ENCODE results near the gene C22orf39. TPM values are rescaled to one million over a fixed set of nuclear protein-coding genes. Genes with fewer than 3 reads are reported as not detected.

Gene C22orf39
- total and polyA plus RNA-seq, 4 experiments from 2014 or later, result 40.5 to 58.3 (median 48.9) TPM

DNA sequence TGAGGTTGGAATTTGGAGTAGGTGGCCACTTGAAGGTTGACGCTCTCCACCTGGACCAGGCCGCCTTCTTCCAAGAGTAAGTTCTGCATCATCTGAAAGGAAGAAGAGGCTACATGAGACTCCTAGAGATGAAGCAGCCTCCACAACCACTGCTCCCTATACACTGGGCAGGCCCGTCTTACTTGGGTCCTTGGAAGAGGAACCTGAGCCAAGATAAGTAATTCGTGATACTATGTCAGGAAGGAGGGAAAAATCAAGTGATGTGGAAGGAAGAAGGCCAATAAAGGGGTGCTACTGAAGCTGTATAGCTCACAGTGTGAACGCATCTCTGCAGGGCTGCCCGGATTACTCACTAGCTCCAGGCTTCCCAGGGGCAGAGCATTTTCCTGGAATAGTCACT, 20.4 kb upstream of the C22orf39 start:
- Histone ChIP-seq H3K4me1 (ENCODE audit: insufficient read depth, low read length) (peaks cover 11% of the 10 kb centered on the region), H3K27me3 (ENCODE audit: insufficient read depth, low read length) (no peaks in the 10 kb centered on the region), H3K4me3 (ENCODE audit: low read length in 2 of 2) (no peak overlapping the region), H3K9me3 (ENCODE audit: control insufficient read depth in 1 of 2, low read length in 2 of 2) (no peaks in the 10 kb centered on the region), H3K27ac (ENCODE audit: low read depth, low read length) (no peak overlapping the region), H3K36me3 (ENCODE audit: insufficient read depth, low read length) (peaks cover 88% of the 10 kb centered on the region)
- CTCF ChIA-PET (ENCODE audit: partially characterized antibody), result interaction anchor here (1.5 kb wide), 1 partner anchor 14 kb away, joined by 3 read pairs; no protein-coding TSS in a partner anchor
- Mint-ChIP-seq H3K4me1 (peaks cover 0 to 13% (median 4%) of the 10 kb centered on the region in 4 donors), H3K27ac (no peak overlapping the region), H3K9me3 (no peaks in the 10 kb centered on the region), H3K27me3 (no peaks in the 10 kb centered on the region), H3K36me3 (peaks cover 57 to 88% of the 10 kb centered on the region in 2 donors), H3K4me3 (no peak overlapping the region)
- DNase-seq, result no peak
- POLR2A ChIA-PET (ENCODE audit: partially characterized antibody), result no interaction called here
- intact Hi-C loops (cut with micrococcal nuclease), result no loop called here

DNA sequence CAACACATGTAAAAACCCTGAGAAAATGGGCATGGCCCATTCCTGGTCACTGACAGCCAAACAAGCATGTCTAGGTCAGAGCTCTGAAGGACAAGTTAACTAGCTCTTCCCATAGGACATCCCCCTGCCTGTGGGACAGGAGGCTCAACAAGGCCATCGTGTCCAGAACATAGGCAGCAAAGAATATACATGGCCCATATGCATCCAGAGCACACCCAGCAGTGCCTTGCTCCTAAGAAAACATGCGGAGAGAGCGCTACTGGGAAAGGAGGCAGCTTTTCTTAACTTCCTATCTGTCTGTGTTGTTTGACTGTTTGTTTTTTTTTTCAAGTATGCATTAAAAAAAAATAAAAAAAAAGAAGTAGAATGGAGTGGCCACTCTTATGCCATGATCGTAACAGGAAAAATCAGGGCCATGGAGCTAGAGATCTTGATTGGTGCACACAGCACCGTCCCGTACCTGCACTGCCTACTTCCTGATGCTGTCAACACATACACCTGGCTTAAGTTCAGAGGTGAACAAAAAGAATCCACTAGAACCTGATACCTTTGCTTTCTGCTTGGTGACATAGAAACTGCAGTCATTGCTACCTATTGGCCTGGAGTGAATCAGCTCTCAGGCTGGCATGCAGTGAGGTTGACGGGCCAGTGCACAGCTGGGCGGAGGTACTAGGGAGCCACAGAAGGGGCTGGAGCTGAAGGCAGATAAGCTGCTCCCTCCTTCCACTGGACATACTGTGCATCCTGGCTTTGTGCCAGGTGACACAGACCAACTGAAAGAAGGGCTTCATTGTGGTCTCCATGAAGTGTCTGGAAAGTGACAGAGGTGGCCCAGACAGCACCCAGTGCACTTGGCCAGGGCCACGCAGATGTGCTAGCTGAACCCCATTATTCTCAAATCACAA, 19.6 kb upstream of the C22orf39 start:
- Mint-ChIP-seq H3K4me1 (peaks cover 0 to 13% (median 4%) of the 10 kb centered on the region in 4 donors), H3K36me3 (peaks cover 52 to 83% of the 10 kb centered on the region in 2 donors), H3K9me3 (no peaks in the 10 kb centered on the region), H3K27ac (no peak overlapping the region), H3K27me3 (no peaks in the 10 kb centered on the region), H3K4me3 (no peak overlapping the region)
- ChIA-PET CTCF (ENCODE audit: partially characterized antibody) (interaction anchor here (0.7 to 1.5 kb wide), 3 partner anchors 13 to 436 kb away, joined by 3 to 4 read pairs (median 3); no protein-coding TSS in a partner anchor), POLR2A (ENCODE audit: partially characterized antibody) (interaction anchor here (1.0 to 1.6 kb wide), 3 partner anchors 10 to 20 kb away, joined by 3 to 7 read pairs (median 5); partner anchors contain the start of genes C22orf39, CDC45 and UFD1)
- intact Hi-C loops (cut with micrococcal nuclease), result no loop called here
- Histone ChIP-seq H3K9me3 (ENCODE audit: control insufficient read depth in 1 of 2, low read length in 2 of 2) (no peaks in the 10 kb centered on the region), H3K4me1 (ENCODE audit: insufficient read depth, low read length) (peaks cover 11% of the 10 kb centered on the region), H3K36me3 (ENCODE audit: insufficient read depth, low read length) (peaks cover 84% of the 10 kb centered on the region), H3K27ac (ENCODE audit: low read depth, low read length) (no peak overlapping the region), H3K4me3 (ENCODE audit: low read length in 2 of 2) (no peak overlapping the region), H3K27me3 (ENCODE audit: insufficient read depth, low read length) (no peaks in the 10 kb centered on the region)
- DNase-seq, result no peak

DNA sequence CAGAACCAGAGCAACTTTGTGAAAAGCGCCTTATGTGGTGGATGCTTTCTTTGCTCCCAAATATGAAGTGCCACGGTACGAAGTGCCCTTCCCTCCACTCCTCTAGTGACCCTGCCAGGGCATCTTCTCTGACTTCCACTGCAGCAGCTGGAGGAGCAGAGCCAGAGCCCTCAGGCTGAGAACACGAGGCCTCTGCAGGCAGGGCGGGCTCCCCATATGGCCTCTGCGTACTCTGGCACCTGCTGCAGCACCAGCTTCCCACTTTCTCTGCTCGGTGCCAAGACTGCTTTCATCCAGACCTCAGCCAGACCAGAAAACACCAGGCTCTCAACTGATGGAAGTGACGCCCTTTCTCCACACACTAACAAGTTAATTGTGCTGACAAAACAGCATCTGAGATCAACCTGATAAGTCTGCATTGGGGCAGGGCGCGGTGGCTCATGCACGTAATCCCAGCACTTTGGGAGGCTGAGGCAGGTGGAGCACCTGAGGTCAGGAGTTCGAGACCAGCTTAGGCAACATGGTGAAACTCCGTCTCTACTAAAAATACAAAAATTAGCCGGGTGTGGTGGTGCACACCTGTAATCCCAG, 18.7 kb upstream of the C22orf39 start:
- H3K27ac Mint-ChIP-seq, result no peak overlapping the region
- no peak overlapping the region for H3K4me3 ChIP-seq (ENCODE audit: low read length in 2 of 2)
- peaks cover 43 to 81% of the 10 kb centered on the region in 2 donors for H3K36me3 Mint-ChIP-seq
- H3K27ac ChIP-seq (ENCODE audit: low read depth, low read length), result no peak overlapping the region
- no peak overlapping the region for H3K4me3 Mint-ChIP-seq
- intact Hi-C loops (cut with micrococcal nuclease), result no loop called here
- DNase-seq, result no peak
- no peaks in the 10 kb centered on the region for H3K27me3 ChIP-seq (ENCODE audit: insufficient read depth, low read length)
- no peaks in the 10 kb centered on the region for H3K9me3 ChIP-seq (ENCODE audit: control insufficient read depth in 1 of 2, low read length in 2 of 2)
- peaks cover 11% of the 10 kb centered on the region for H3K4me1 ChIP-seq (ENCODE audit: insufficient read depth, low read length)
- peaks cover 79% of the 10 kb centered on the region for H3K36me3 ChIP-seq (ENCODE audit: insufficient read depth, low read length)
- CTCF ChIA-PET (ENCODE audit: partially characterized antibody), result interaction anchor here (0.7 to 1.5 kb wide), 4 partner anchors 11 to 437 kb away, joined by 3 to 4 read pairs (median 4); no protein-coding TSS in a partner anchor
- H3K9me3 Mint-ChIP-seq, result no peaks in the 10 kb centered on the region
- POLR2A ChIA-PET (ENCODE audit: partially characterized antibody), result interaction anchor here (1.0 to 1.6 kb wide), 3 partner anchors 11 to 19 kb away, joined by 3 to 7 read pairs (median 5); partner anchors contain the start of genes C22orf39, CDC45 and UFD1
- peaks cover 0 to 13% (median 4%) of the 10 kb centered on the region in 4 donors for H3K4me1 Mint-ChIP-seq
- H3K27me3 Mint-ChIP-seq, result no peaks in the 10 kb centered on the region

DNA sequence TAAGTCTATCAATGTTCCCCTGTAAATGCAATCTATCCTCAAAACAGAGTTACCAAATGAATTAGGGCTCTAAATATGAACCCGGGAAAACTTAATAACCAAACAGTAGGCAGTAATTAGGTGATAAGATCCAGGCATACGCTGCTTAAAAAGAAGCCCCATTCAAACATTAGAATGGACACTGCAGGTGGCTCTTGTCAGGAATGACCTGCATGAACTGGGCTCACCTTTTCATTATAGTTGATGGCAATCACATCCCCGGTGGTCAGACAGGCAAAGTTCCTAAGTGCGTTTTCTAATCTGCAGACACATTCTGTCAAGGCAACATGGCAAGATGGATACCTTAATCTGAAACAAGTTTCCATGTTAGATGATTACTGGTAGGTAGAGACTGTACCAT, 17.5 kb upstream of the C22orf39 start:
- no peak overlapping the region for H3K4me3 ChIP-seq (ENCODE audit: low read length in 2 of 2)
- no peak for DNase-seq
- Mint-ChIP-seq H3K36me3 (peaks cover 38 to 80% of the 10 kb centered on the region in 2 donors), H3K9me3 (no peaks in the 10 kb centered on the region), H3K27me3 (no peaks in the 10 kb centered on the region), H3K4me3 (no peak overlapping the region), H3K27ac (peak overlapping the region in 1 of 7 donors; percentile 38), H3K4me1 (peaks cover 0 to 13% (median 4%) of the 10 kb centered on the region in 4 donors)
- peaks cover 11% of the 10 kb centered on the region for H3K4me1 ChIP-seq (ENCODE audit: insufficient read depth, low read length)
- ChIA-PET POLR2A (ENCODE audit: partially characterized antibody) (no interaction called here), CTCF (ENCODE audit: partially characterized antibody) (interaction anchor here (1.3 kb wide), 1 partner anchor 12 kb away, joined by 4 read pairs; no protein-coding TSS in a partner anchor)
- H3K36me3 ChIP-seq (ENCODE audit: insufficient read depth, low read length), result peaks cover 71% of the 10 kb centered on the region
- H3K27me3 ChIP-seq (ENCODE audit: insufficient read depth, low read length), result no peaks in the 10 kb centered on the region
- intact Hi-C loops (cut with micrococcal nuclease), result no loop called here
- H3K27ac ChIP-seq (ENCODE audit: low read depth, low read length), result no peak overlapping the region
- no peaks in the 10 kb centered on the region for H3K9me3 ChIP-seq (ENCODE audit: control insufficient read depth in 1 of 2, low read length in 2 of 2)

DNA sequence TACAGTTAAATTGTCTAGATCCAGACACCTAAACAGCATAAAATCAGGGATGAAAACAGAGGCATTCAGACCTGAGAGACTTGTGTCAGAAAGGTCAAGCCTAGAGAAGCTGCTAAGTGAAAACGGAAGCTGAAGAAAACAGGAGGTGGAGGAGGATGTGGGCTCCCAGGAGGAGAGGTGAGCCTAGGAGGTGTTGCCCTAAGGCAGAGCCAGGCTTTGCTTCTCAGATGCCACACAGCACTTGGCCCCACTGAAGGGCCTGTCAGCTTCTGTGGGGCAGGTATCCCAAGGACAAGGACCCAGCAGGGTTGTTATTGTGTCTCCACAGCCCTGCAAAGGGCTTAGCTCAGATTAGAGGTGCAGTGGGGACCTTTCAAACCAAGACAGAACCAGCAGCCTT, 17.0 kb upstream of the C22orf39 start:
- POLR2A ChIA-PET (ENCODE audit: partially characterized antibody), result no interaction called here
- no peaks in the 10 kb centered on the region for H3K9me3 Mint-ChIP-seq
- H3K27ac Mint-ChIP-seq, result peak overlapping the region in 1 of 7 donors; percentile 38

DNA sequence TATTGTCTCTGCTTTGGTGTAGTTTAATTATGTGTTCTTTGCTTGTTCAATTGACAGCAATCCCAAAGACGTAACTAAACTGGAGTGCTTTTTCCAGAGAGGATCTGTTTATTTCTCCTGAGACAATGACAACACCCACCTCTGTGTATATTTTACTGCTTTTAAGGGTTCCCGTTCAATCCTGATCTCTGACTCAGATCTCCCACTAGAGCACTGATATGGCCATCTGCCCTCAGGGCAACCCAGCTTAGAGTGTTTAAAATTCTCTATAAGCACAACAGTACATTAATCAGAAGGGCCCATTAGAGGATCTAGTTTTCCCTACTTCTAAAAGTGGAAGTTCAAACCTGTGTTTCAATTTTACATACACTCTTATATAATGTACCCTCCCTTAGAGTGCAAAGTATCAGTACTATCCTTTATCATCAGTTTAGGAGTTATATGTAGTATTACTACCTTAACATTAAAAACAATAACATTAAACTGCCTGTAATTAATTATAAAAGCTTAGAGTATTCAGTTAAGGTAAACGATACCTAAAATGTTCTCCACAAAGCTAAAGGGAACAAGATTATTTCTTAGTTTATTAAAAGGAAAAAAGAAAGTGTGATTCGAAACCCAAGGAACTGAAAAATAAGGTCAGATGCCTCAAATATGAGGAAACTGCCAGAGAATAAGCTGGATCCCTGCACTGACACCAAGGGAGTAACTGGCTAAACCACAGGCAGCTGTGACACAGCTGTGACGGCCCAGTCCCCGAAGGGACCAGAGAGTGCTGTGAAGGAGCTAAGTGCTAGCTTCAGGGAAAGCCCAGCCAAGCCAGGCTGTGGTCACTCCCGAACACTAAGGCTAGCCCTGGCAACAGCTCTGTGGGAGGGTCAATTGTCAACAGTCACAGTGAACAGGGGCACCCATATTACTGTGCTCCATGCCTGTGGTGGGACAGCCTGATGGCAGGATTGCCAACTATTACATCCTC, 16.3 kb upstream of the C22orf39 start:
- DNase-seq, result no peak
- ChIA-PET POLR2A (ENCODE audit: partially characterized antibody) (no interaction called here), CTCF (ENCODE audit: partially characterized antibody) (interaction anchor here (1.2 kb wide), 2 partner anchors 43 to 165 kb away, joined by 3 read pairs; no protein-coding TSS in a partner anchor)
- no peaks in the 10 kb centered on the region for H3K9me3 ChIP-seq (ENCODE audit: control insufficient read depth in 1 of 2, low read length in 2 of 2)
- H3K9me3 Mint-ChIP-seq, result no peaks in the 10 kb centered on the region
- no peaks in the 10 kb centered on the region for H3K27me3 Mint-ChIP-seq
- no peaks in the 10 kb centered on the region for H3K27me3 ChIP-seq (ENCODE audit: insufficient read depth, low read length)
- H3K4me3 Mint-ChIP-seq, result no peak overlapping the region
- H3K27ac ChIP-seq (ENCODE audit: low read depth, low read length), result no peak overlapping the region
- peak overlapping the region in 2 of 7 donors; percentile 29 to 38 for H3K27ac Mint-ChIP-seq
- peaks cover 59% of the 10 kb centered on the region for H3K36me3 ChIP-seq (ENCODE audit: insufficient read depth, low read length)
- peaks cover 31 to 72% of the 10 kb centered on the region in 2 donors for H3K36me3 Mint-ChIP-seq
- peaks cover 11% of the 10 kb centered on the region for H3K4me1 ChIP-seq (ENCODE audit: insufficient read depth, low read length)
- H3K4me1 Mint-ChIP-seq, result peaks cover 0 to 13% (median 4%) of the 10 kb centered on the region in 4 donors
- intact Hi-C loops (cut with micrococcal nuclease), result no loop called here
- H3K4me3 ChIP-seq (ENCODE audit: low read length in 2 of 2), result no peak overlapping the region

More for the DNA sequence above, 17.0 kb upstream of the C22orf39 start:
- Histone ChIP-seq H3K27me3 (ENCODE audit: insufficient read depth, low read length) (no peaks in the 10 kb centered on the region), H3K4me1 (ENCODE audit: insufficient read depth, low read length) (peaks cover 11% of the 10 kb centered on the region), H3K4me3 (ENCODE audit: low read length in 2 of 2) (no peak overlapping the region), H3K9me3 (ENCODE audit: control insufficient read depth in 1 of 2, low read length in 2 of 2) (no peaks in the 10 kb centered on the region), H3K36me3 (ENCODE audit: insufficient read depth, low read length) (peaks cover 66% of the 10 kb centered on the region), H3K27ac (ENCODE audit: low read depth, low read length) (no peak overlapping the region)
- no peak for DNase-seq
- no peaks in the 10 kb centered on the region for H3K27me3 Mint-ChIP-seq
- intact Hi-C loops (cut with micrococcal nuclease), result no loop called here
- H3K4me3 Mint-ChIP-seq, result no peak overlapping the region
- H3K36me3 Mint-ChIP-seq, result peaks cover 36 to 77% of the 10 kb centered on the region in 2 donors
- peaks cover 0 to 13% (median 4%) of the 10 kb centered on the region in 4 donors for H3K4me1 Mint-ChIP-seq
- CTCF ChIA-PET (ENCODE audit: partially characterized antibody), result interaction anchor here (1.2 kb wide), 2 partner anchors 43 to 165 kb away, joined by 3 read pairs; no protein-coding TSS in a partner anchor

All from CD4-positive, alpha-beta memory T cell (primary cell).